Mesenchymal stem cell (in vitro differentiated cells and primary cell): ENCODE measurements around the gene DEFB131A.
"Not testable (repeated sequence)": the region's sequence is repeated elsewhere in the genome, so short reads cannot be mapped to it uniquely, and the experiment has no call there.

Source experiments
- DNase-seq: peaks from one replicate; pipeline ENCODE4 v3.0.0-alpha.2; 2013
- H2AFZ ChIP-seq: one replicate; pipeline ENCODE4 v1.6.1; 2013; ENCODE audit warnings: low read depth, mild to moderate bottlenecking, control low read depth, inconsistent platforms, low read length, moderate library complexity
- H2AK5ac ChIP-seq: 2 replicates; pipeline ENCODE4 v1.6.1; 2013; ENCODE audit warnings: low read length, moderate library complexity, mild to moderate bottlenecking, inconsistent platforms; ENCODE audit not compliant: severe bottlenecking
- H2BK120ac ChIP-seq: one replicate; pipeline ENCODE4 v1.6.1; 2013; ENCODE audit warnings: low read depth, mild to moderate bottlenecking, inconsistent platforms, low read length, moderate library complexity
- H2BK12ac ChIP-seq, 2 experiments: one replicate each; pipeline ENCODE4 v1.6.1; 2013; ENCODE audit warnings: inconsistent platforms in 2 of 2, low read length in 2 of 2, mild to moderate bottlenecking in 2 of 2, moderate library complexity in 2 of 2, control low read depth in 1 of 2
- H2BK15ac ChIP-seq: one replicate; pipeline ENCODE4 v1.6.1; 2013; ENCODE audit warnings: mild to moderate bottlenecking, low read depth, inconsistent platforms; ENCODE audit not compliant: poor library complexity, severe bottlenecking
- H2BK5ac ChIP-seq: 2 replicates; pipeline ENCODE4 v1.6.1; 2013; ENCODE audit warnings: low read depth, mild to moderate bottlenecking, low read length, control low read depth, inconsistent platforms; ENCODE audit not compliant: poor library complexity, severe bottlenecking
- H3K14ac ChIP-seq, 2 experiments: one replicate each; pipeline ENCODE4 v1.6.1; 2013; ENCODE audit warnings: inconsistent platforms in 2 of 2, low read length in 2 of 2, control low read depth in 1 of 2, mild to moderate bottlenecking in 1 of 2, moderate library complexity in 1 of 2
- H3K18ac ChIP-seq, 2 experiments: one replicate each; pipeline ENCODE4 v1.6.1; 2013; ENCODE audit warnings: inconsistent platforms in 2 of 2, low read length in 2 of 2, control low read depth in 1 of 2, low read depth in 1 of 2, mild to moderate bottlenecking in 1 of 2
- H3K23ac ChIP-seq, 2 experiments: one replicate each; pipeline ENCODE4 v1.6.1; 2013; ENCODE audit warnings: inconsistent platforms in 2 of 2, low read length in 2 of 2, mild to moderate bottlenecking in 2 of 2, moderate library complexity in 2 of 2, control low read depth in 1 of 2
- H3K27ac ChIP-seq: 2 replicates; pipeline ENCODE4 v1.5.1; 2013; ENCODE audit warnings: mild to moderate bottlenecking, moderate library complexity, low read length, control low read depth, inconsistent platforms; ENCODE audit not compliant: poor library complexity, severe bottlenecking
- H3K27me3 ChIP-seq, 2 experiments: 2 replicates each; pipeline versions ENCODE4 v1.6.1 to v1.7.0; 2013; ENCODE audit warnings: low read length in 2 of 2, mild to moderate bottlenecking in 2 of 2, moderate library complexity in 2 of 2, control low read depth in 1 of 2, inconsistent platforms in 1 of 2; ENCODE audit not compliant: control insufficient read depth in 1 of 2, insufficient read depth in 1 of 2
- H3K36me3 ChIP-seq, 2 experiments: 2 replicates each; pipeline versions ENCODE4 v1.6.1 to v1.7.0; 2013; ENCODE audit warnings: low read length in 2 of 2, control low read depth in 1 of 2, inconsistent platforms in 1 of 2, low read depth in 1 of 2, mild to moderate bottlenecking in 1 of 2; ENCODE audit not compliant: insufficient read depth in 2 of 2, control insufficient read depth in 1 of 2
- H3K4ac ChIP-seq, 2 experiments: one replicate each; pipeline ENCODE4 v1.6.1; 2013; ENCODE audit warnings: inconsistent platforms in 2 of 2, low read length in 2 of 2, mild to moderate bottlenecking in 2 of 2, moderate library complexity in 2 of 2, control low read depth in 1 of 2, low read depth in 1 of 2
- H3K4me1 ChIP-seq: 2 replicates; pipeline ENCODE4 v1.6.1; 2013; ENCODE audit warnings: low read depth, low read length, control low read depth; ENCODE audit not compliant: control insufficient read depth, insufficient read depth
- H3K4me2 ChIP-seq: 2 replicates; pipeline ENCODE4 v1.6.1; 2013; ENCODE audit warnings: low read length, mild to moderate bottlenecking, inconsistent platforms; ENCODE audit not compliant: poor library complexity, severe bottlenecking
- H3K4me3 ChIP-seq, 2 experiments: 2 replicates each; pipeline versions ENCODE4 v1.5.1 to v1.7.0; 2013; ENCODE audit warnings: low read length in 2 of 2, mild to moderate bottlenecking in 2 of 2, control low read depth in 1 of 2, low read depth in 1 of 2; ENCODE audit not compliant: insufficient read depth in 1 of 2
- H3K79me1 ChIP-seq: replicated peaks from 2 replicates; pipeline ENCODE4 v1.6.1; 2013; ENCODE audit warnings: mild to moderate bottlenecking, control low read depth, low read length, inconsistent platforms; ENCODE audit not compliant: poor library complexity, severe bottlenecking
- H3K9ac ChIP-seq: 2 replicates; pipeline ENCODE4 v1.7.0; 2013; ENCODE audit warnings: mild to moderate bottlenecking, low read length, moderate library complexity
- H3K9me3 ChIP-seq: 2 replicates; pipeline ENCODE4 v1.7.0; 2013; ENCODE audit warnings: mild to moderate bottlenecking, low read length; ENCODE audit not compliant: control insufficient read depth
- H4K8ac ChIP-seq: one replicate; pipeline ENCODE4 v1.6.1; 2013; ENCODE audit warnings: inconsistent platforms, mild to moderate bottlenecking, low read length, moderate library complexity
- H4K91ac ChIP-seq: one replicate; pipeline ENCODE4 v1.6.1; 2013; ENCODE audit warnings: mild to moderate bottlenecking, low read length, inconsistent platforms
- WGBS: methylation state at CpG from one replicate; pipeline ENCODE4 v1.1.7; 2013; ENCODE audit warnings: mixed read lengths; 5-methylcytosine and 5-hydroxymethylcytosine counted together

Gene DEFB131A

DNA sequence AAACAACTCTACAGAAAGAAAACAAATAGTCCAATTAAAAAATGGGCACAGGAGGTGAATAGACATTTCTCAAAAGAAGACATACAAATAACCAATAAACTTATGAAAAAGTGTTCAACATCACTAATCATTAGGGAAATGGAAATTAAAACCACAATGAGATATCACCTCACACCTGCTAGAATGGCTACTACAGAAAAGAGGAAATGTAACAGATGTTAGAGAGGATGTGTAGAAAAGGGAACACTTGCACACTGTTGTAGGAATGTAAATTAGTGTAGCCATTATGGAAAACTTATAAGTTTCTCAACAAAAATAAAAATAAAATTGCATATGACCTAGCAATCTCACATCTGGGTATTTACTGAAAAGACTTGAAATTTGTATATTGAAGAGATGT, 7.5 kb upstream of the DEFB131A start:
- DNase-seq, H3K9me3 ChIP-seq, H2AFZ ChIP-seq, H2BK12ac ChIP-seq, H2BK120ac ChIP-seq, H3K4me2 ChIP-seq, H3K27me3 ChIP-seq, H2AK5ac ChIP-seq, H3K9ac ChIP-seq, H3K36me3 ChIP-seq, H2BK15ac ChIP-seq, H2BK5ac ChIP-seq, H3K18ac ChIP-seq, H4K8ac ChIP-seq, H3K4me1 ChIP-seq, H3K14ac ChIP-seq, H3K4me3 ChIP-seq, H3K23ac ChIP-seq, H4K91ac ChIP-seq, H3K4ac ChIP-seq, H3K79me1 ChIP-seq, H3K27ac ChIP-seq: not testable (repeated sequence)

- not testable (repeated sequence) for H3K4ac ChIP-seq, H3K4me2 ChIP-seq, H3K27me3 ChIP-seq, H3K9me3 ChIP-seq, H2AFZ ChIP-seq, H2BK120ac ChIP-seq, H2BK5ac ChIP-seq, H3K27ac ChIP-seq, H3K4me3 ChIP-seq, DNase-seq, H3K23ac ChIP-seq, H2BK15ac ChIP-seq, H2BK12ac ChIP-seq, H3K4me1 ChIP-seq, H3K18ac ChIP-seq, H4K91ac ChIP-seq, H3K36me3 ChIP-seq, H4K8ac ChIP-seq, H2AK5ac ChIP-seq, H3K14ac ChIP-seq, H3K79me1 ChIP-seq, H3K9ac ChIP-seq
- WGBS, result 61% methylated on average over 1 of the region's 4 CpGs
Measured at GRCh38 chr4:9442355-9442754, 1.9 kb upstream of the DEFB131A start.

- not testable (repeated sequence) for H3K23ac ChIP-seq, H2BK120ac ChIP-seq, H4K91ac ChIP-seq, H2BK12ac ChIP-seq, H4K8ac ChIP-seq, H3K36me3 ChIP-seq, H3K9ac ChIP-seq, H2BK15ac ChIP-seq, H2BK5ac ChIP-seq, H3K27ac ChIP-seq, H3K79me1 ChIP-seq, H3K18ac ChIP-seq, H2AFZ ChIP-seq, H3K4me3 ChIP-seq, DNase-seq, H3K4me1 ChIP-seq, H3K27me3 ChIP-seq, H3K9me3 ChIP-seq, H3K4me2 ChIP-seq, H3K4ac ChIP-seq, H3K14ac ChIP-seq, H2AK5ac ChIP-seq
- WGBS, result 93% methylated on average over 4 of the region's 6 CpGs
Measured at GRCh38 chr4:9444681-9445080, 467 bp downstream of the DEFB131A start.

DNA sequence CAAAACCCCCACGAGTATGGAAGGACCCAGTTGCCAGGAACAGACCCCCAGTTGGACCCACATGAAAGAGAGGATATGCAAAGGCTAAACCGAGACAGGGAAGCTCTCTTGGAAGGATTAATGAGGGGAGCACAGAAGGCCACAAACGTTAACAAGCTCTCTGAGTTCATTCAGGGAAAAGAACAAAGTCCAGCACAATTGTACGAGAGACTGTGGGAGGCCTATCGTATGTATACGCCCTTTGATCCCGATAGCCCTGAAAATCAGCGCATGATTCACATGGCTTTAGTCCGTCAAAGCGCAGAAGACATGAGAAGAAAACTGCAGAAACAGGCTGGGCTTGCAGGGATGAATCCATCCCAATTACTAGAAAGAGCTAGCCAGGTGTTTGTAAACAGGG, 8.0 kb downstream of the DEFB131A start:
- not testable (repeated sequence) for H3K36me3 ChIP-seq, H3K23ac ChIP-seq, H2BK12ac ChIP-seq, H3K14ac ChIP-seq, H3K18ac ChIP-seq, H3K79me1 ChIP-seq, H3K27me3 ChIP-seq, H3K27ac ChIP-seq, H3K4me2 ChIP-seq, H2AFZ ChIP-seq, DNase-seq, H3K9me3 ChIP-seq, H3K4me1 ChIP-seq, H4K91ac ChIP-seq, H2BK5ac ChIP-seq, H3K4ac ChIP-seq, H3K9ac ChIP-seq, H3K4me3 ChIP-seq, H2BK15ac ChIP-seq, H4K8ac ChIP-seq, H2AK5ac ChIP-seq, H2BK120ac ChIP-seq
- WGBS, result 75% methylated on average over 10 of the region's 10 CpGs
